HG03575 (cell line): ENCODE measurements around the gene SHMT2.
"Not testable (repeated sequence)": the region's sequence is repeated elsewhere in the genome, so short reads cannot be mapped to it uniquely, and the experiment has no call there.

Experiments used
- ATAC-seq: cut with Tn5 transposase; IDR thresholded peaks from one replicate; pipeline ENCODE4 v1.9.1; 2021; ENCODE audit not compliant: unreplicated experiment, insufficient number of reproducible peaks, low FRiP score; ENCODE audit errors: extremely low read depth

SHMT2 gene

DNA sequence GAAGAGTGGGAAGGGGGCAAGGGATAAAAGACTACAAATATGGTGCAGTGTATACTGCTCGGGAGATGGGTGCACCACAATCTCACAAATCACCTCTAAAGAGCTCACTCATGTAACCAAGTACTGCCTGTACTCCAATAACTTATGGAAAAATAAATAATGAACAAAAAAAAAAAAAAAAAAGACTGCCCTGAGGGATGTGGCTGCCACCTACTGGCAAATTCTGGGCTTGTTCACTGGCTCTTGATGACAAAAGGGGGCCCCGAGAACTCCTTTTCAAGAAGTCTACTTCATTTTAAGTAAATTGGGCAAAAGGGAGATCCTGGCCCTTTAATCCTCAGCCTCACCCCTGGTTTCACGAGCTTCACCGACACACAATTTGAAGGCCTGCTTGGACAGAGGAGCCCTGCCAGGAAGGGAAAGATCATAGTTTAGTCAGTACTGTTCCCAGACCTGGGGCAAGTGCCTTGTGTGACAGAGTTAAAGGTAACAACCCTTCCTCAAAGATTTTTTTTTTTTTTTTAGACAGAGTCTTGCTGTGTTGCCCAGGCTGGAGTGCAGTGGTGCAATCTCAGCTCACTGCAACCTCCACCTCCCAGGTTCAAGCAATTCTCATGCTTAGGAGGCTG, 47.5 kb downstream of the SHMT2 start:
- no peak for ATAC-seq

DNA sequence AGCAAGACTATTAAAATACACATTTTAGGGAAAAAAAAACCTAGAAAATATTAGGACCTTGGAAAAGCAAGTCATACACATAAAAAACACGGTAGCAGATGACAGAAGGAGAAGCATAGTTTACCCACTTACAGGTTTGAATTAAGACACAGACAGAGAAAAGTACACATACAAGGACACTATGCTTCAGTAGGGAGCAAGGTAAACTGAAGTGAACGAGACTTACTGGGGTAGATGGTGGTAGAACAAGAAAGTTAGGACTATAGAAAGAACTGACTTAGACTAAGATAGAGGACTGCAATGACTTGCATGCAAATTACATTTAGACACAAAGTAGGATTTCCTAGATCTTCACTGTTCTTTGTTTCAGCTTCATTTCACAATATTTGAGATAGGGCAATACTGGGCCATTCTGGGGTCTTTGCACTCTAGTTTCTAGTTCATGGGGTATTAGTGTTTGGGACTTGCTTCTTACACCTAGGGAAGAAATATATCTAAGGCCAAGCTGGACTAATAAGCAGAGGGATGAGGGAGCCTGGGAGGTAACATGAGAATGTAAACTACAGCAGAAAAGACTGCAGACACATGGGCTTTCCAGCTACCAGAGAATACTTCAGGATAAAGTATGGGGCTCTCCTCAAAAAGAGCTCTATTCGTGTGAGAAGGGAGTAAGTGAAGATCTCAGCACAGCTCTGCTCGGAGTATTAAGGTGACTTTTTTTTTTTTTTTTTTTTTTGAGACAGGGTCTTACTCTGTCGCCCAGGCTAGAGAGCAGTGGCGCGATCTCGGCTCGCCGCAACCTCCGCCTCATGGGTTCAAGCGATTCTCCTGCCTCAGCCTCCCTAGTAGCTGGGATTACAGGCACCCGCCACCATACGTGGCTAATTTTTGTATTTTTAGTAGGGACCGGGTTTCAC, 49.2 kb downstream of the SHMT2 start:
- ATAC-seq: no peak

DNA sequence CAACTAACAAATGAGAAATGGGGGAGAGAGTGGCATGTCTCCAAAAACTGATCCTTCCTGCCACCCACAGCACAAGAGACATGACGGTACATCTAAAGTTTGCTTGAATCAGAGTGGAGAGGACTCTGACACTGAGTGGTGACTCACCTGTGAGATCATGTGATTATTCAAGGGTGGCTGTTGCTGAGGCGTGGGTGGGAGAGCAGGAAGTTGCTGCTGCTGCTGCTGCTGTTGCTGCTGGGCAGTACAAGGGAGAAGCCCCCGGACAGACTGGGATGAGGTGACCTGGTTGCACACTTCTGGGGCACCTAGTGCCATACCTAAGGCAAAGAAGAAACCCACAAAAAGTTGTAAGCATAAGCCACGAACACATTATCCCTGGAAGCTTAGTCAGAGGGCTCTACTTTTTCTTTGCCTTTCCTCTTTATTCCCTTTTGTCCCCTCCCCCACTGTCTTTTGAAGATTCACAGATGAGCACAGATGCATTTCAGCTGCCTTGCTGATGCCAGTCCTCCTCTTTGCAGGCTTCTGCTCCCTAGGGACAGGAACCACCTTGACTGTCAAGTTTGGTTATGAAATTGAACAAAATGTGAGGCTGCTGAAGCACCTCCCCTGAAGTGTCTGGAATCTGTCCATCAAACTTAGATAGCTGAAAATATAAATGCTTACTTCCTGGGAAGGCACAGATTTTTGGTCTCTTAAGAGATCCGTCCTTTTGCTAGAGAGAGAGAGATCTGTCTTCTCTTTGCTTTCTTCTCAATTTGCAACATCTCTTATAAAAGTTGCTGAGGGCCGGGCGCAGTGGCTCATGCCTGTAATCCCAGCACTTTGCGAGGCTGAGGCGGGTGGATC, 50.9 kb downstream of the SHMT2 start:
- ATAC-seq: peak; percentile 53

DNA sequence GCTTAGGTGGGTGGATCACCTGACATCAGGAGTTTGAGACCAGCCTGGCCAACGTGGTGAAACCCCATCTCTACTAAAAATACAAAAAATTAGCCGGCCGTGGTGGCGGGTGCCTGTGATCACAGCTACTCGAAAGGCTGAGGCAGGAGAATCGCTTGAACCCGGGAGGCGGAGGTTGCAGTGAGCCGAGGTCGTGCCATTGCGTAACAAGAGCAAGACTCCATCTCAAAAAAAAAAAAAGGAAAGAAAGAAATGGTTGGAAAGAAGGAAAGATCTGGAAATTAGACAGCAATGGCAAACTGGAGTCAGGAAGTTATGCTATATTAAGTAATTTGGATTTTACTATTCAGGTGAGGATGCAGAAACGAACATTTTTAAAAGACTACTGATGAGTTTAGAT, 52.6 kb downstream of the SHMT2 start:
- ATAC-seq: not testable (repeated sequence)
